ENCODE measurements around the gene CLDND2.
A peak's percentile ranks its signal among the peaks of the same experiment; 100 is the strongest.

Gene CLDND2

GRCh38 chr19:51347209-51347928 lies 21.4 kb downstream of the CLDND2 start:
- Mint-ChIP-seq H3K27ac (no peak overlapping the region), H3K9me3 (no peaks in the 10 kb centered on the region), H3K27me3 (no peaks in the 10 kb centered on the region), H3K4me3 (no peak overlapping the region), H3K36me3 (peaks cover 12% of the 10 kb centered on the region), H3K4me1 (no peaks in the 10 kb centered on the region)

GRCh38 chr19:51346742-51347141 lies 22.1 kb downstream of the CLDND2 start:
- Mint-ChIP-seq H3K9me3 (no peaks in the 10 kb centered on the region), H3K4me3 (no peak overlapping the region), H3K4me1 (no peaks in the 10 kb centered on the region), H3K27ac (no peak overlapping the region), H3K27me3 (no peaks in the 10 kb centered on the region), H3K36me3 (peaks cover 7% of the 10 kb centered on the region)

- Mint-ChIP-seq H3K9me3 (no peaks in the 10 kb centered on the region), H3K4me3 (no peak overlapping the region), H3K36me3 (peaks cover 5% of the 10 kb centered on the region), H3K27ac (peak overlapping the region; percentile 30), H3K4me1 (no peaks in the 10 kb centered on the region), H3K27me3 (no peaks in the 10 kb centered on the region)
These were observed 23.7 kb downstream of the CLDND2 start for GRCh38 chr19:51345076-51345620.

- Mint-ChIP-seq H3K4me3 (peak overlapping the region; percentile 24), H3K27ac (no peak overlapping the region)
These were observed 25.9 kb downstream of the CLDND2 start for GRCh38 chr19:51342631-51343569.

GRCh38 chr19:51341976-51342580 lies 26.7 kb downstream of the CLDND2 start, which contains the start of gene VSIG10L:
TSS of gene VSIG10L (minus strand) at chr19:51342139. CDS start at chr19:51342124, 15 bp downstream.
- peak within 1 kb of the TSS; percentile 62 for H3K27ac Mint-ChIP-seq
- peaks cover 5% of the 10 kb centered on the region for H3K36me3 Mint-ChIP-seq
- no peaks in the 10 kb centered on the region for H3K9me3 Mint-ChIP-seq
- no peaks in the 10 kb centered on the region for H3K27me3 Mint-ChIP-seq
- peaks cover 14% of the 10 kb centered on the region for H3K4me1 Mint-ChIP-seq
- H3K4me3 Mint-ChIP-seq, result peak within 1 kb of the TSS; percentile 54

More at GRCh38 chr19:51342631-51343569, 25.9 kb downstream of the CLDND2 start:
- Mint-ChIP-seq H3K9me3 (no peaks in the 10 kb centered on the region), H3K27me3 (no peaks in the 10 kb centered on the region), H3K4me1 (peaks cover 14% of the 10 kb centered on the region), H3K36me3 (peaks cover 5% of the 10 kb centered on the region)

- Mint-ChIP-seq H3K4me3 (peak overlapping the region; percentile 54), H3K9me3 (no peaks in the 10 kb centered on the region), H3K27me3 (no peaks in the 10 kb centered on the region), H3K36me3 (peaks cover 3% of the 10 kb centered on the region), H3K4me1 (peaks cover 14% of the 10 kb centered on the region), H3K27ac (no peak overlapping the region)
These were observed 27.7 kb downstream of the CLDND2 start for GRCh38 chr19:51341066-51341465.

- Mint-ChIP-seq H3K27me3 (no peaks in the 10 kb centered on the region), H3K4me1 (peaks cover 14% of the 10 kb centered on the region), H3K4me3 (peak overlapping the region; percentile 84), H3K27ac (no peak overlapping the region), H3K36me3 (peaks cover 3% of the 10 kb centered on the region), H3K9me3 (no peaks in the 10 kb centered on the region)
These were observed 28.8 kb downstream of the CLDND2 start for GRCh38 chr19:51339687-51340656.

GRCh38 chr19:51339313-51339686 lies 29.5 kb downstream of the CLDND2 start:
- no peaks in the 10 kb centered on the region for H3K36me3 Mint-ChIP-seq
- H3K27me3 Mint-ChIP-seq, result no peaks in the 10 kb centered on the region
- no peak overlapping the region for H3K27ac Mint-ChIP-seq
- no peaks in the 10 kb centered on the region for H3K9me3 Mint-ChIP-seq
- H3K4me1 Mint-ChIP-seq, result peaks cover 14% of the 10 kb centered on the region
- H3K4me3 Mint-ChIP-seq, result peak overlapping the region; percentile 84

- Mint-ChIP-seq H3K4me1 (peaks cover 14% of the 10 kb centered on the region), H3K36me3 (no peaks in the 10 kb centered on the region), H3K27me3 (peaks cover under 1% of the 10 kb centered on the region), H3K4me3 (peak overlapping the region; percentile 84), H3K27ac (peak overlapping the region; percentile 5), H3K9me3 (no peaks in the 10 kb centered on the region)
These were observed 30.1 kb downstream of the CLDND2 start for GRCh38 chr19:51338563-51339312.

- Mint-ChIP-seq H3K27me3 (peaks cover 2% of the 10 kb centered on the region), H3K9me3 (no peaks in the 10 kb centered on the region), H3K4me1 (peaks cover 14% of the 10 kb centered on the region), H3K4me3 (peak overlapping the region; percentile 84), H3K27ac (no peak overlapping the region), H3K36me3 (no peaks in the 10 kb centered on the region)
These were observed 30.8 kb downstream of the CLDND2 start for GRCh38 chr19:51337861-51338562.

- peaks cover 2% of the 10 kb centered on the region for H3K27me3 Mint-ChIP-seq
- H3K27ac Mint-ChIP-seq, result no peak overlapping the region
- no peaks in the 10 kb centered on the region for H3K9me3 Mint-ChIP-seq
- H3K36me3 Mint-ChIP-seq, result no peaks in the 10 kb centered on the region
- peaks cover 14% of the 10 kb centered on the region for H3K4me1 Mint-ChIP-seq
- no peak overlapping the region for H3K4me3 Mint-ChIP-seq
These were observed 31.5 kb downstream of the CLDND2 start for GRCh38 chr19:51337141-51337860.

- H3K27me3 Mint-ChIP-seq, result peaks cover 17% of the 10 kb centered on the region
- H3K4me3 Mint-ChIP-seq, result no peak overlapping the region
- peaks cover 6% of the 10 kb centered on the region for H3K4me1 Mint-ChIP-seq
- H3K9me3 Mint-ChIP-seq, result peaks cover 7% of the 10 kb centered on the region
- no peak overlapping the region for H3K27ac Mint-ChIP-seq
- peaks cover 5% of the 10 kb centered on the region for H3K36me3 Mint-ChIP-seq
These were observed 34.9 kb downstream of the CLDND2 start for GRCh38 chr19:51333836-51334460.

GRCh38 chr19:51331716-51332115 lies 37.1 kb downstream of the CLDND2 start:
- Mint-ChIP-seq H3K27ac (no peak overlapping the region), H3K9me3 (peaks cover 7% of the 10 kb centered on the region), H3K27me3 (peaks cover 24% of the 10 kb centered on the region), H3K4me3 (no peak overlapping the region), H3K36me3 (peaks cover 5% of the 10 kb centered on the region), H3K4me1 (peaks cover 8% of the 10 kb centered on the region)

All from activated naive CD4-positive, alpha-beta T cell treated with anti-CD3 and anti-CD28 coated beads, Interleukin-2, amount 50 U/mL, for 24 hours (primary cell).